DMS 273 (cell line): ENCODE results near the gene PARD3.
"Not testable (repeated sequence)": the region's sequence is repeated elsewhere in the genome, so short reads cannot be mapped to it uniquely, and the experiment has no call there.

Experiments
- DNase-seq: peaks from one replicate; lab custom pipeline; 2025; ENCODE audit not compliant: unreplicated experiment; lab: John Stamatoyannopoulos, UW

Gene PARD3

GRCh38 chr10:34475274-34475646 is 339.8 kb downstream of the PARD3 start:
- DNase-seq = no peak

GRCh38 chr10:34474555-34475273 is 340.4 kb downstream of the PARD3 start:
- no peak for DNase-seq

GRCh38 chr10:34474009-34474376 is 341.1 kb downstream of the PARD3 start:
- DNase-seq = no peak

- no peak for DNase-seq
Measured at GRCh38 chr10:34473174-34474008, 341.7 kb downstream of the PARD3 start.

- no peak for DNase-seq
Measured at GRCh38 chr10:34470307-34470706, 344.8 kb downstream of the PARD3 start.

- DNase-seq = no peak
Measured at GRCh38 chr10:34469446-34469845, 345.6 kb downstream of the PARD3 start.

- no peak for DNase-seq
Measured at GRCh38 chr10:34467902-34468301, 347.2 kb downstream of the PARD3 start.

- no peak for DNase-seq
Measured at GRCh38 chr10:34467364-34467763, 347.7 kb downstream of the PARD3 start.

GRCh38 chr10:34465678-34466077 is 349.4 kb downstream of the PARD3 start:
- no peak for DNase-seq

- no peak for DNase-seq
Measured at GRCh38 chr10:34464591-34464990, 350.5 kb downstream of the PARD3 start.

- DNase-seq = no peak
Measured at GRCh38 chr10:34464000-34464399, 351.1 kb downstream of the PARD3 start.

- no peak for DNase-seq
Measured at GRCh38 chr10:34462993-34463392, 352.1 kb downstream of the PARD3 start.

- no peak for DNase-seq
Measured at GRCh38 chr10:34462056-34462455, 353.0 kb downstream of the PARD3 start.

GRCh38 chr10:34454590-34455261 is 360.4 kb downstream of the PARD3 start:
- peak; percentile 46 for DNase-seq

- DNase-seq = no peak
Measured at GRCh38 chr10:34449836-34450235, 365.3 kb downstream of the PARD3 start.

GRCh38 chr10:34446049-34446448 is 369.0 kb downstream of the PARD3 start:
- DNase-seq = no peak

- no peak for DNase-seq
Measured at GRCh38 chr10:34444223-34445183, 370.6 kb downstream of the PARD3 start.

- not testable (repeated sequence) for DNase-seq
Measured at GRCh38 chr10:34439386-34439785, 375.7 kb downstream of the PARD3 start.

- DNase-seq = no peak
Measured at GRCh38 chr10:34438741-34439140, 376.4 kb downstream of the PARD3 start.

GRCh38 chr10:34437906-34438305 is 377.2 kb downstream of the PARD3 start:
- peak; percentile 27 for DNase-seq

- no peak for DNase-seq
Measured at GRCh38 chr10:34434119-34434594, 380.9 kb downstream of the PARD3 start.
